K562 (cell line): ENCODE data around the gene UBN1.

Experiments used
- ARNT ChIP-seq, 2 experiments: fragments of 450-650 bp; IDR thresholded peaks; 2 replicates each; pipeline ENCODE4 v1.6.1; 2016; ENCODE audit warnings: mild to moderate bottlenecking in 1 of 2
- CREBBP ChIP-seq: IDR thresholded peaks from one replicate; pipeline ENCODE4 v1.6.1; 2012; ENCODE audit warnings: low read depth, mild to moderate bottlenecking, control low read depth, inconsistent platforms, low read length
- CTCF ChIP-seq, 3 experiments: IDR thresholded peaks in 2 of 3; conservative IDR thresholded peaks in 1 of 3; 2 replicates each; pipeline ENCODE4 v1.5.1; 2011 to 2012; ENCODE audit warnings: low read length in 3 of 3, mild to moderate bottlenecking in 3 of 3, control low read depth in 2 of 3, improper control_type of control experiment in 1 of 3, inconsistent platforms in 1 of 3, low read depth in 1 of 3, mixed read lengths in 1 of 3, moderate library complexity in 1 of 3; ENCODE audit not compliant: insufficient read depth in 2 of 3
- GABPA ChIP-seq: fragments of 200-800 bp; sonication (Bioruptor generic); conservative IDR thresholded peaks from 2 replicates; pipeline ENCODE4 v1.6.1; 2016; ENCODE audit warnings: low read depth, missing genetic modification characterization, missing compliant biosample characterization
- HDAC2 ChIP-seq: fragments of 450-650 bp; IDR thresholded peaks from 2 replicates; pipeline ENCODE4 v1.6.1; 2016; ENCODE audit warnings: mild to moderate bottlenecking
- IRF2 ChIP-seq: sonication (generic); formaldehyde crosslinking; IDR thresholded peaks from 2 replicates; pipeline ENCODE4 v1.8.1; 2022; ENCODE audit warnings: mild to moderate bottlenecking, missing genetic modification reagents
- POLR2A ChIP-seq: fragments of 450-650 bp; conservative IDR thresholded peaks from 2 replicates; pipeline ENCODE4 v1.6.1; 2016
- RAD51 ChIP-seq: fragments of 450-650 bp; IDR thresholded peaks from 2 replicates; pipeline ENCODE4 v1.7.1; 2016; ENCODE audit warnings: low read depth, mild to moderate bottlenecking, borderline replicate concordance
- RHOXF2B ChIP-seq: fragments of 250-450 bp; sonication (Bioruptor Pico); conservative IDR thresholded peaks from 2 replicates; pipeline ENCODE4 v1.5.1; 2021
- UBTF ChIP-seq, 2 experiments: IDR thresholded peaks; 2 replicates each; pipeline ENCODE4 v1.6.1; 2012; ENCODE audit warnings: improper control_type of control experiment in 2 of 2, low read depth in 2 of 2, low read length in 2 of 2, borderline replicate concordance in 1 of 2
- ZNF239 ChIP-seq: fragments of 250-450 bp; sonication (Bioruptor Pico); IDR thresholded peaks from 2 replicates; pipeline ENCODE4 v1.4.0; 2020; ENCODE audit warnings: mild to moderate bottlenecking

- TF ChIP-seq RHOXF2B (CRISPR knock-in tag) = no peak
- no peak for TF ChIP-seq HDAC2
- TF ChIP-seq GABPA (tag) = no peak
- no peak for TF ChIP-seq ZNF239
- no peak for TF ChIP-seq IRF2 (CRISPR knock-in tag)
- TF ChIP-seq RAD51 = no peak
- TF ChIP-seq POLR2A = no peak
- TF ChIP-seq CREBBP = no peak
- TF ChIP-seq UBTF (IDR thresholded peaks at IDR 0.05; ENCODE audit: borderline replicate concordance in 1 of 2, low read depth in 2 of 2, low read length in 2 of 2) = no peak
- TF ChIP-seq CTCF (IDR thresholded peaks at IDR 0.05 in 2 of 3, conservative IDR thresholded peaks at IDR 0.05 in 1 of 3; ENCODE audit: insufficient read depth in 2 of 3, low read depth in 1 of 3, low read length in 3 of 3) = no peak
- TF ChIP-seq ARNT (IDR thresholded peaks at IDR 0.05) = no peak
Observed at GRCh38 chr16:4877380-4877685, 30.1 kb downstream of the UBN1 start.
